WTC11 (cell line): ENCODE data around the gene SIGLEC7. TPM values are rescaled to one million over a fixed set of nuclear protein-coding genes. Genes with fewer than 3 reads are reported as not detected.

Source experiments
- ATAC-seq: fragments of 200-7000 bp; cut with Tn5 transposase; 2 replicates; pipeline ENCODE4 v1.10.0; 2021; ENCODE audit warnings: mild to moderate bottlenecking, moderate library complexity
- CTCF ChIA-PET: fragments of 300-600 bp; sonication (Branson Sonifier 250); formaldehyde crosslinking; loops from one replicate; lab custom pipeline; 2021; ENCODE audit warnings: antibody characterized with exemption; lab: Charles Lee
- POLR2A ChIA-PET: fragments of 350-600 bp; sonication (Branson Sonifier 250); formaldehyde crosslinking; loops from one replicate; lab custom pipeline; 2021; ENCODE audit warnings: antibody characterized with exemption; lab: Charles Lee
- DNase-seq: peaks from one replicate; pipeline ENCODE4 v3.0.0; 2021; ENCODE audit warnings: low spot score
- H3K27ac Mint-ChIP-seq: 2 replicates; pipeline ENCODE4 v1.8.0; 2021; ENCODE audit warnings: mixed read lengths
- H3K27me3 Mint-ChIP-seq: 2 replicates; pipeline ENCODE4 v1.8.0; 2021; ENCODE audit warnings: low read depth, mild to moderate bottlenecking, moderate library complexity, mixed read lengths
- H3K36me3 Mint-ChIP-seq: 2 replicates; pipeline ENCODE4 v1.8.0; 2021; ENCODE audit warnings: mixed read lengths
- H3K4me1 Mint-ChIP-seq: 2 replicates; pipeline ENCODE4 v1.8.0; 2022; ENCODE audit warnings: mixed read lengths
- H3K4me3 Mint-ChIP-seq: 2 replicates; pipeline ENCODE4 v1.8.0; 2021; ENCODE audit warnings: mild to moderate bottlenecking, moderate library complexity, mixed read lengths
- H3K9me3 Mint-ChIP-seq: 2 replicates; pipeline ENCODE4 v1.8.0; 2021; ENCODE audit warnings: mixed read lengths
- total RNA-seq: library from RNA; stranded (reverse); gene quantifications from 3 replicates; pipeline ENCODE4 v1.2.3, GENCODE V29; 2021
- TF ChIP-seq, protein P1 (sequence below): sonication (generic); formaldehyde crosslinking; IDR thresholded peaks from 2 replicates; pipeline ENCODE4 v1.8.0; 2022; ENCODE audit warnings: mild to moderate bottlenecking, missing genetic modification reagents
- TF ChIP-seq, protein P2 (sequence below): sonication (generic); formaldehyde crosslinking; IDR thresholded peaks from 2 replicates; pipeline ENCODE4 v1.8.0; 2022; ENCODE audit warnings: missing genetic modification reagents
- TF ChIP-seq, protein P3 (sequence below): fragments of 200-600 bp; IDR thresholded peaks from 2 replicates; pipeline ENCODE4 v1.8.0; 2022; ENCODE audit warnings: antibody characterized with exemption
- TF ChIP-seq, protein P4 (sequence below): sonication (generic); formaldehyde crosslinking; conservative IDR thresholded peaks from 2 replicates; pipeline ENCODE4 v1.8.1; 2022; ENCODE audit warnings: mild to moderate bottlenecking, missing genetic modification reagents
- TF ChIP-seq, protein P5 (sequence below): sonication (generic); formaldehyde crosslinking; IDR thresholded peaks from 2 replicates; pipeline ENCODE4 v1.8.1; 2022; ENCODE audit warnings: low read depth, missing genetic modification reagents, borderline replicate concordance
- TF ChIP-seq, protein P6 (sequence below): fragments of 250-450 bp; sonication (Bioruptor Pico); IDR thresholded peaks from 2 replicates; pipeline ENCODE4 v1.9.0; 2021; ENCODE audit warnings: mild to moderate bottlenecking, borderline replicate concordance
- TF ChIP-seq, protein P7 (sequence below): fragments of 250-450 bp; sonication (Bioruptor Pico); IDR thresholded peaks from 2 replicates; pipeline ENCODE4 v1.9.0; 2021; ENCODE audit warnings: mild to moderate bottlenecking
- TF ChIP-seq, protein P8 (sequence below): sonication (generic); formaldehyde crosslinking; IDR thresholded peaks from 2 replicates; pipeline ENCODE4 v1.8.1; 2022; ENCODE audit warnings: low read depth, mild to moderate bottlenecking, moderate library complexity, missing genetic modification reagents, borderline replicate concordance

The SIGLEC7 gene
- total RNA-seq, 1 experiment from 2014 or later: not detected

DNA sequence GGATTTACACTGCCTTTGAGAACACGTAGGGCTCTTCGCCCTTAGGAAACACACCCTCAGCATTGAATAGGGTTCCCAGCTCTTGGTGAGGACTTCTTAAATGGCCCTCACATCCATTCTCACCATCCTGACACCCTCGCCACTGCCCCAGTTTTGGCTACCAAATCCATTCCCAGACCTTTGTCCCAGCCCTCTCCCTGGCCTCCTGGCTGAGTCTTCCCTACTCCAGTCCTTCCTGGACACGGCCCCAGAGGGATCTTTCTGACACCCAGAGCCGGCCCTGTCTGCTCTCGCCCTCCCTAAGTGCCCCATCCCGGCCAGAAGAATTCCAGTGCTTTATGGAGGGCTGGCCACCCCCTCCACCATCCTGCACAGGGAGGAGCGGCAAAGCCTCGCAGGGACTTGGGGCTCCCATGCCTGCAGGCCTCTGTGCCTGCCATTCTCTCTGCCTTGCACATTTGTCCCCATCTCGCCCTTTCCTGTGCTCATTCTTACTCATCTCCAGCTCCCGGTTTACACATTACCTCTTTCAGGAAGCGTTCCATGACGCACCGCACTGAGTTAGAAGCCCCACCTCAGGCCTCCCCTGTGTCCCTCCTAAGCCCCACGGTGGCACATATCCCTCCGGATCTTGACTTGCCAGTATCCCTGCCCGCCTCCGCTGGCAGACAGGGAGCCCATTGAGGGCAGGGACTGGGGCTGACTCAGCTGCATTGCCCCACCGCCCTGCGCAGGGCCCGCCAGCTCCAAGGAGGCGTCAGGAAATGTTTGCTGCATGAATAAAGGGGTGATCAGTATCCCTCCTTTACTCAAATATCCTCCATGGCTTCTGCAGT lies 48.4 kb upstream of the SIGLEC7 start:
- Mint-ChIP-seq H3K27me3 (no peaks in the 10 kb centered on the region), H3K4me3 (no peak overlapping the region)
- ATAC-seq: no peak
- TF ChIP-seq, protein P1, sequence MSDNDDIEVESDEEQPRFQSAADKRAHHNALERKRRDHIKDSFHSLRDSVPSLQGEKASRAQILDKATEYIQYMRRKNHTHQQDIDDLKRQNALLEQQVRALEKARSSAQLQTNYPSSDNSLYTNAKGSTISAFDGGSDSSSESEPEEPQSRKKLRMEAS (CRISPR knock-in tag): no peak
- TF ChIP-seq, protein P2, sequence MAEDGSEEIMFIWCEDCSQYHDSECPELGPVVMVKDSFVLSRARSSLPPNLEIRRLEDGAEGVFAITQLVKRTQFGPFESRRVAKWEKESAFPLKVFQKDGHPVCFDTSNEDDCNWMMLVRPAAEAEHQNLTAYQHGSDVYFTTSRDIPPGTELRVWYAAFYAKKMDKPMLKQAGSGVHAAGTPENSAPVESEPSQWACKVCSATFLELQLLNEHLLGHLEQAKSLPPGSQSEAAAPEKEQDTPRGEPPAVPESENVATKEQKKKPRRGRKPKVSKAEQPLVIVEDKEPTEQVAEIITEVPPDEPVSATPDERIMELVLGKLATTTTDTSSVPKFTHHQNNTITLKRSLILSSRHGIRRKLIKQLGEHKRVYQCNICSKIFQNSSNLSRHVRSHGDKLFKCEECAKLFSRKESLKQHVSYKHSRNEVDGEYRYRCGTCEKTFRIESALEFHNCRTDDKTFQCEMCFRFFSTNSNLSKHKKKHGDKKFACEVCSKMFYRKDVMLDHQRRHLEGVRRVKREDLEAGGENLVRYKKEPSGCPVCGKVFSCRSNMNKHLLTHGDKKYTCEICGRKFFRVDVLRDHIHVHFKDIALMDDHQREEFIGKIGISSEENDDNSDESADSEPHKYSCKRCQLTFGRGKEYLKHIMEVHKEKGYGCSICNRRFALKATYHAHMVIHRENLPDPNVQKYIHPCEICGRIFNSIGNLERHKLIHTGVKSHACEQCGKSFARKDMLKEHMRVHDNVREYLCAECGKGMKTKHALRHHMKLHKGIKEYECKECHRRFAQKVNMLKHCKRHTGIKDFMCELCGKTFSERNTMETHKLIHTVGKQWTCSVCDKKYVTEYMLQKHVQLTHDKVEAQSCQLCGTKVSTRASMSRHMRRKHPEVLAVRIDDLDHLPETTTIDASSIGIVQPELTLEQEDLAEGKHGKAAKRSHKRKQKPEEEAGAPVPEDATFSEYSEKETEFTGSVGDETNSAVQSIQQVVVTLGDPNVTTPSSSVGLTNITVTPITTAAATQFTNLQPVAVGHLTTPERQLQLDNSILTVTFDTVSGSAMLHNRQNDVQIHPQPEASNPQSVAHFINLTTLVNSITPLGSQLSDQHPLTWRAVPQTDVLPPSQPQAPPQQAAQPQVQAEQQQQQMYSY (CRISPR knock-in tag): peak; percentile 71
- TF ChIP-seq, all 79 proteins: peak for 1
- ChIA-PET CTCF (interaction anchor here (0.6 to 8.2 kb wide), 53 partner anchors 7 to 390 kb away, joined by 3 to 347 read pairs (median 4); partner anchors contain the start of genes ACP4, CLEC11A, CTU1 and KLK10), POLR2A (interaction anchor here (0.6 to 0.7 kb wide), 2 partner anchors 47 to 73 kb away, joined by 3 to 6 read pairs; no protein-coding TSS in a partner anchor)
- Mint-ChIP-seq H3K27ac (no peak overlapping the region), H3K36me3 (no peaks in the 10 kb centered on the region), H3K4me1 (peaks cover 17% of the 10 kb centered on the region), H3K9me3 (no peaks in the 10 kb centered on the region)
- DNase-seq: no peak

DNA sequence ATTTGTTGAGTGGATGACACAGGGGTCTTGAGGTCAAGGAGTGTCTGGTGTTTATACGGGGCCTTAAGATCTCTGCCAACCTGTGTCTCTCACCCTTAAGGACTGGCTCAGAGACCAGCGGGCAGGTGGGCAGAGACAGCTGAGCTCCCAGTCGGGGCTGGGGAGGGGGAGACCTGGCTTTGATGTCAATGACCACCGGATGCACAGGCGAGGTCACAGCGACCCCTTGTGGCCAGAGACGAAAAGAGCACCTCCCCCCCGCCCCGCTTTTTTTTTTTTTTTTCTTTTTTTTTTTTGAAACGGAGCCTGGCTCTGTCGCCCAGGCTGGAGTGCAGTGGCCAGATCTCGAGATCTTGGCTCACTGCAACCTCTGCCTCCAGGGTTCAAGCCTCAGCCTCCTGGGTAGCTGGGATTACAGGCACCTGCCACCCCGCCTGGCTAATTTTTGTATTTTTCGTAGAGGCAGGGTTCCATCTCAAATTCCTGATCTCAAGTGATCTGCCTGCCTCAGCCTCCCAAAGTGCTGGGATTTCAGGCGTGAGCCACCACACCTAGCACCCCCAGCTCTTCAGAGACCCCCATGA lies 47.3 kb upstream of the SIGLEC7 start:
- Mint-ChIP-seq H3K4me3 (no peak overlapping the region), H3K36me3 (no peaks in the 10 kb centered on the region), H3K9me3 (no peaks in the 10 kb centered on the region), H3K27me3 (no peaks in the 10 kb centered on the region), H3K4me1 (peaks cover 17% of the 10 kb centered on the region), H3K27ac (no peak overlapping the region)
- ChIA-PET CTCF (interaction anchor here (0.6 to 8.2 kb wide), 64 partner anchors 8 to 652 kb away, joined by 3 to 347 read pairs (median 4); partner anchors contain the start of genes ACP4, CLEC11A, CTU1 and KLK10), POLR2A (interaction anchor here (0.6 to 0.7 kb wide), 3 partner anchors 48 to 308 kb away, joined by 3 to 6 read pairs (median 6); no protein-coding TSS in a partner anchor)
- ATAC-seq (peak; percentile 60), DNase-seq (peak; percentile 75)
- TF ChIP-seq, protein P3, sequence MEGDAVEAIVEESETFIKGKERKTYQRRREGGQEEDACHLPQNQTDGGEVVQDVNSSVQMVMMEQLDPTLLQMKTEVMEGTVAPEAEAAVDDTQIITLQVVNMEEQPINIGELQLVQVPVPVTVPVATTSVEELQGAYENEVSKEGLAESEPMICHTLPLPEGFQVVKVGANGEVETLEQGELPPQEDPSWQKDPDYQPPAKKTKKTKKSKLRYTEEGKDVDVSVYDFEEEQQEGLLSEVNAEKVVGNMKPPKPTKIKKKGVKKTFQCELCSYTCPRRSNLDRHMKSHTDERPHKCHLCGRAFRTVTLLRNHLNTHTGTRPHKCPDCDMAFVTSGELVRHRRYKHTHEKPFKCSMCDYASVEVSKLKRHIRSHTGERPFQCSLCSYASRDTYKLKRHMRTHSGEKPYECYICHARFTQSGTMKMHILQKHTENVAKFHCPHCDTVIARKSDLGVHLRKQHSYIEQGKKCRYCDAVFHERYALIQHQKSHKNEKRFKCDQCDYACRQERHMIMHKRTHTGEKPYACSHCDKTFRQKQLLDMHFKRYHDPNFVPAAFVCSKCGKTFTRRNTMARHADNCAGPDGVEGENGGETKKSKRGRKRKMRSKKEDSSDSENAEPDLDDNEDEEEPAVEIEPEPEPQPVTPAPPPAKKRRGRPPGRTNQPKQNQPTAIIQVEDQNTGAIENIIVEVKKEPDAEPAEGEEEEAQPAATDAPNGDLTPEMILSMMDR: peak; percentile 89
- TF ChIP-seq, protein P4, sequence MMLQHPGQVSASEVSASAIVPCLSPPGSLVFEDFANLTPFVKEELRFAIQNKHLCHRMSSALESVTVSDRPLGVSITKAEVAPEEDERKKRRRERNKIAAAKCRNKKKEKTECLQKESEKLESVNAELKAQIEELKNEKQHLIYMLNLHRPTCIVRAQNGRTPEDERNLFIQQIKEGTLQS: no peak

DNA sequence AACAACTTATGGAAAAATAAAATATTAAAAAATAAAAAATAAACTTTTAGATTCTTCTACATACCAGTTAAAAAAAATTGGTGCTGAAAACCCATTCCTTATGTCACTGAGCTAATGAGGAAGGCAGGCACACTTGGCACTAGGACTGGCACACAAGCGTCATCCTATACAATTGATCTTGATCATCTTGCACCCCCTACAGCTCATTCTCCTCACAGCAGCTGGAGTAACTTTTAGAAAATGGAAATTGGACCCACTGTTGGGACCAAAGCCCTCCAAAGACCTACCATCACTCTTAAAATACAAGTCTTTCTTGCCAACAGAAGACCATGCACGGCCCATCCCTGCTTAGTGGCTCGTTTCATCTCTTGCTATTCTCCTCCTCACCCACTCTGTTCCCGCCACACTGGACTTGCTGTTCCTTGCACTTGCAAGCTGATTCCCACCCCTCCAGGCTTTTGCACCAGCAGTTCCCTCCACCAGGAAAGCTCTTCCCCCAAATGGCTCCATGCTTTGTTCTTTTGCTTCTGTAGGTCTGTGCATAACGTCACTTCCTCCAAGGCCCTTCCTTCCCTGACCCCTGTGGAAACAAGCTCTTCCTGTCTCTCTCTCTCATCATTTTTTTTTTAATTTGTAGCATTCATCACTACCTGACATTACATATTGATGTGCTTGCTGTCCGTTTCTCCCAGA lies 45.5 kb upstream of the SIGLEC7 start:
- no peak; the same call in 1 of the 2 replicates for ATAC-seq
- Mint-ChIP-seq H3K4me3 (no peak overlapping the region), H3K4me1 (peaks cover 17% of the 10 kb centered on the region), H3K36me3 (no peaks in the 10 kb centered on the region), H3K27ac (no peak overlapping the region), H3K27me3 (no peaks in the 10 kb centered on the region), H3K9me3 (no peaks in the 10 kb centered on the region)
- ChIA-PET POLR2A (interaction anchor here (1.1 kb wide), 2 partner anchors 76 to 80 kb away, joined by 3 to 4 read pairs; no protein-coding TSS in a partner anchor), CTCF (interaction anchor here (0.6 to 8.2 kb wide), 23 partner anchors 10 to 393 kb away, joined by 3 to 347 read pairs (median 4); partner anchors contain the start of genes KLK10, KLK5 and KLK8)
- no peak for DNase-seq
- TF ChIP-seq, protein P5, sequence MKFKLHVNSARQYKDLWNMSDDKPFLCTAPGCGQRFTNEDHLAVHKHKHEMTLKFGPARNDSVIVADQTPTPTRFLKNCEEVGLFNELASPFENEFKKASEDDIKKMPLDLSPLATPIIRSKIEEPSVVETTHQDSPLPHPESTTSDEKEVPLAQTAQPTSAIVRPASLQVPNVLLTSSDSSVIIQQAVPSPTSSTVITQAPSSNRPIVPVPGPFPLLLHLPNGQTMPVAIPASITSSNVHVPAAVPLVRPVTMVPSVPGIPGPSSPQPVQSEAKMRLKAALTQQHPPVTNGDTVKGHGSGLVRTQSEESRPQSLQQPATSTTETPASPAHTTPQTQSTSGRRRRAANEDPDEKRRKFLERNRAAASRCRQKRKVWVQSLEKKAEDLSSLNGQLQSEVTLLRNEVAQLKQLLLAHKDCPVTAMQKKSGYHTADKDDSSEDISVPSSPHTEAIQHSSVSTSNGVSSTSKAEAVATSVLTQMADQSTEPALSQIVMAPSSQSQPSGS (CRISPR knock-in tag): no peak
- TF ChIP-seq, protein P6, sequence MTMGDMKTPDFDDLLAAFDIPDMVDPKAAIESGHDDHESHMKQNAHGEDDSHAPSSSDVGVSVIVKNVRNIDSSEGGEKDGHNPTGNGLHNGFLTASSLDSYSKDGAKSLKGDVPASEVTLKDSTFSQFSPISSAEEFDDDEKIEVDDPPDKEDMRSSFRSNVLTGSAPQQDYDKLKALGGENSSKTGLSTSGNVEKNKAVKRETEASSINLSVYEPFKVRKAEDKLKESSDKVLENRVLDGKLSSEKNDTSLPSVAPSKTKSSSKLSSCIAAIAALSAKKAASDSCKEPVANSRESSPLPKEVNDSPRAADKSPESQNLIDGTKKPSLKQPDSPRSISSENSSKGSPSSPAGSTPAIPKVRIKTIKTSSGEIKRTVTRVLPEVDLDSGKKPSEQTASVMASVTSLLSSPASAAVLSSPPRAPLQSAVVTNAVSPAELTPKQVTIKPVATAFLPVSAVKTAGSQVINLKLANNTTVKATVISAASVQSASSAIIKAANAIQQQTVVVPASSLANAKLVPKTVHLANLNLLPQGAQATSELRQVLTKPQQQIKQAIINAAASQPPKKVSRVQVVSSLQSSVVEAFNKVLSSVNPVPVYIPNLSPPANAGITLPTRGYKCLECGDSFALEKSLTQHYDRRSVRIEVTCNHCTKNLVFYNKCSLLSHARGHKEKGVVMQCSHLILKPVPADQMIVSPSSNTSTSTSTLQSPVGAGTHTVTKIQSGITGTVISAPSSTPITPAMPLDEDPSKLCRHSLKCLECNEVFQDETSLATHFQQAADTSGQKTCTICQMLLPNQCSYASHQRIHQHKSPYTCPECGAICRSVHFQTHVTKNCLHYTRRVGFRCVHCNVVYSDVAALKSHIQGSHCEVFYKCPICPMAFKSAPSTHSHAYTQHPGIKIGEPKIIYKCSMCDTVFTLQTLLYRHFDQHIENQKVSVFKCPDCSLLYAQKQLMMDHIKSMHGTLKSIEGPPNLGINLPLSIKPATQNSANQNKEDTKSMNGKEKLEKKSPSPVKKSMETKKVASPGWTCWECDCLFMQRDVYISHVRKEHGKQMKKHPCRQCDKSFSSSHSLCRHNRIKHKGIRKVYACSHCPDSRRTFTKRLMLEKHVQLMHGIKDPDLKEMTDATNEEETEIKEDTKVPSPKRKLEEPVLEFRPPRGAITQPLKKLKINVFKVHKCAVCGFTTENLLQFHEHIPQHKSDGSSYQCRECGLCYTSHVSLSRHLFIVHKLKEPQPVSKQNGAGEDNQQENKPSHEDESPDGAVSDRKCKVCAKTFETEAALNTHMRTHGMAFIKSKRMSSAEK (CRISPR knock-in tag): no peak
- TF ChIP-seq, protein P7, sequence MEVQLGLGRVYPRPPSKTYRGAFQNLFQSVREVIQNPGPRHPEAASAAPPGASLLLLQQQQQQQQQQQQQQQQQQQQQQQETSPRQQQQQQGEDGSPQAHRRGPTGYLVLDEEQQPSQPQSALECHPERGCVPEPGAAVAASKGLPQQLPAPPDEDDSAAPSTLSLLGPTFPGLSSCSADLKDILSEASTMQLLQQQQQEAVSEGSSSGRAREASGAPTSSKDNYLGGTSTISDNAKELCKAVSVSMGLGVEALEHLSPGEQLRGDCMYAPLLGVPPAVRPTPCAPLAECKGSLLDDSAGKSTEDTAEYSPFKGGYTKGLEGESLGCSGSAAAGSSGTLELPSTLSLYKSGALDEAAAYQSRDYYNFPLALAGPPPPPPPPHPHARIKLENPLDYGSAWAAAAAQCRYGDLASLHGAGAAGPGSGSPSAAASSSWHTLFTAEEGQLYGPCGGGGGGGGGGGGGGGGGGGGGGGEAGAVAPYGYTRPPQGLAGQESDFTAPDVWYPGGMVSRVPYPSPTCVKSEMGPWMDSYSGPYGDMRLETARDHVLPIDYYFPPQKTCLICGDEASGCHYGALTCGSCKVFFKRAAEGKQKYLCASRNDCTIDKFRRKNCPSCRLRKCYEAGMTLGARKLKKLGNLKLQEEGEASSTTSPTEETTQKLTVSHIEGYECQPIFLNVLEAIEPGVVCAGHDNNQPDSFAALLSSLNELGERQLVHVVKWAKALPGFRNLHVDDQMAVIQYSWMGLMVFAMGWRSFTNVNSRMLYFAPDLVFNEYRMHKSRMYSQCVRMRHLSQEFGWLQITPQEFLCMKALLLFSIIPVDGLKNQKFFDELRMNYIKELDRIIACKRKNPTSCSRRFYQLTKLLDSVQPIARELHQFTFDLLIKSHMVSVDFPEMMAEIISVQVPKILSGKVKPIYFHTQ (CRISPR knock-in tag): no peak
- TF ChIP-seq, protein P8, sequence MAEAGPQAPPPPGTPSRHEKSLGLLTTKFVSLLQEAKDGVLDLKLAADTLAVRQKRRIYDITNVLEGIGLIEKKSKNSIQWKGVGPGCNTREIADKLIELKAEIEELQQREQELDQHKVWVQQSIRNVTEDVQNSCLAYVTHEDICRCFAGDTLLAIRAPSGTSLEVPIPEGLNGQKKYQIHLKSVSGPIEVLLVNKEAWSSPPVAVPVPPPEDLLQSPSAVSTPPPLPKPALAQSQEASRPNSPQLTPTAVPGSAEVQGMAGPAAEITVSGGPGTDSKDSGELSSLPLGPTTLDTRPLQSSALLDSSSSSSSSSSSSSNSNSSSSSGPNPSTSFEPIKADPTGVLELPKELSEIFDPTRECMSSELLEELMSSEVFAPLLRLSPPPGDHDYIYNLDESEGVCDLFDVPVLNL (CRISPR knock-in tag): no peak
